MM.1S (cell line): ENCODE measurements around the gene ARSI.

Experiments
- EZH2 ChIP-seq: fragments of 300-600 bp; sonication (generic); optimal IDR thresholded peaks from 2 replicates; pipeline ENCODE3; 2017; ENCODE audit warnings: low read depth, mild to moderate bottlenecking, antibody characterized with exemption, low read length, mixed read lengths
- EZH2phosphoT487 ChIP-seq: fragments of 300-600 bp; sonication (generic); IDR thresholded peaks from 2 replicates; pipeline ENCODE4 v1.6.1; 2018; ENCODE audit warnings: antibody characterized with exemption, low read length

GRCh38 chr5:150295741-150296486, 6.8 kb downstream of the ARSI start:
- TF ChIP-seq EZH2phosphoT487 = no peak
- TF ChIP-seq EZH2 = no peak
